ENCODE measurements around the gene GMPPB.
A peak's percentile ranks its signal among the peaks of the same experiment; 100 is the strongest.

The GMPPB gene

GRCh38 chr3:49727154-49727923 lies 3.6 kb upstream of the GMPPB start:
- no peaks in the 10 kb centered on the region for H3K9me3 Mint-ChIP-seq
- peaks cover 10% of the 10 kb centered on the region for H3K4me1 Mint-ChIP-seq

GRCh38 chr3:49725906-49726681 lies 2.3 kb upstream of the GMPPB start:
- Mint-ChIP-seq H3K36me3 (ENCODE audit: low read depth) (peaks cover 22% of the 10 kb centered on the region), H3K4me1 (peaks cover 10% of the 10 kb centered on the region), H3K27ac (peak overlapping the region in 1 of 3 experiments; percentile 31), H3K27me3 (ENCODE audit: low read depth) (no peaks in the 10 kb centered on the region), H3K9me3 (no peaks in the 10 kb centered on the region), H3K4me3 (peak overlapping the region in 2 of 3 experiments; percentile 34 to 51)
- no peak for TF ChIP-seq CTCF (IDR thresholded peaks at IDR 0.05; ENCODE audit: unreplicated experiment in 3 of 3)

More at GRCh38 chr3:49727154-49727923, 3.6 kb upstream of the GMPPB start:
- H3K27ac Mint-ChIP-seq: no peak overlapping the region
- peaks cover 24% of the 10 kb centered on the region for H3K36me3 Mint-ChIP-seq (ENCODE audit: low read depth)
- no peak for TF ChIP-seq CTCF (IDR thresholded peaks at IDR 0.05; ENCODE audit: unreplicated experiment in 3 of 3)
- H3K27me3 Mint-ChIP-seq (ENCODE audit: low read depth): no peaks in the 10 kb centered on the region
- H3K4me3 Mint-ChIP-seq: no peak overlapping the region

GRCh38 chr3:49724586-49724985 lies 835 bp upstream of the GMPPB start:
- peak overlapping the region; percentile 94 to 99 (median 97) for H3K27ac Mint-ChIP-seq
- peaks cover 15% of the 10 kb centered on the region for H3K36me3 Mint-ChIP-seq (ENCODE audit: low read depth)
- TF ChIP-seq CTCF (IDR thresholded peaks at IDR 0.05; ENCODE audit: unreplicated experiment in 3 of 3): no peak
- H3K9me3 Mint-ChIP-seq: no peaks in the 10 kb centered on the region
- H3K4me1 Mint-ChIP-seq: peaks cover 13% of the 10 kb centered on the region
- peak overlapping the region; percentile 93 to 95 (median 94) for H3K4me3 Mint-ChIP-seq
- H3K27me3 Mint-ChIP-seq (ENCODE audit: low read depth): no peaks in the 10 kb centered on the region

GRCh38 chr3:49723296-49723627 lies 489 bp downstream of the GMPPB start:
- no peak for TF ChIP-seq CTCF (IDR thresholded peaks at IDR 0.05; ENCODE audit: unreplicated experiment in 3 of 3)
- peaks cover 12% of the 10 kb centered on the region for H3K36me3 Mint-ChIP-seq (ENCODE audit: low read depth)

GRCh38 chr3:49722896-49723295 lies 855 bp downstream of the GMPPB start:
- Mint-ChIP-seq H3K27me3 (ENCODE audit: low read depth) (no peaks in the 10 kb centered on the region), H3K4me1 (peaks cover 25% of the 10 kb centered on the region), H3K27ac (peak overlapping the region; percentile 70 to 97 (median 85)), H3K9me3 (no peaks in the 10 kb centered on the region), H3K36me3 (ENCODE audit: low read depth) (peaks cover 12% of the 10 kb centered on the region), H3K4me3 (peak overlapping the region; percentile 93 to 95 (median 94))
- no peak for TF ChIP-seq CTCF (IDR thresholded peaks at IDR 0.05; ENCODE audit: unreplicated experiment in 3 of 3)

More at GRCh38 chr3:49723296-49723627, 489 bp downstream of the GMPPB start:
- peak overlapping the region; percentile 93 to 95 (median 94) for H3K4me3 Mint-ChIP-seq
- no peaks in the 10 kb centered on the region for H3K27me3 Mint-ChIP-seq (ENCODE audit: low read depth)
- peak overlapping the region; percentile 70 to 97 (median 85) for H3K27ac Mint-ChIP-seq
- H3K4me1 Mint-ChIP-seq: peaks cover 25% of the 10 kb centered on the region
- no peaks in the 10 kb centered on the region for H3K9me3 Mint-ChIP-seq
